H1 (cell line): ENCODE data around the gene TUBGCP3.

ENCODE experiments used
- NRF1 ChIP-seq: IDR thresholded peaks from 2 replicates; pipeline ENCODE4 v1.6.1; 2011; ENCODE audit warnings: mild to moderate bottlenecking, low read depth, low read length, improper control_type of control experiment
- POLR2A ChIP-seq, 2 experiments: IDR thresholded peaks; 1 replicate in 1 of 2; 2 replicates in 1 of 2; pipeline ENCODE4 v1.6.1; 2011; ENCODE audit warnings: low read depth in 2 of 2, low read length in 2 of 2, mild to moderate bottlenecking in 2 of 2; ENCODE audit errors: control extremely low read depth in 1 of 2
- SP2 ChIP-seq: IDR thresholded peaks from 2 replicates; pipeline ENCODE4 v1.6.1; 2012; ENCODE audit warnings: mild to moderate bottlenecking, low read length, inconsistent platforms
- TAF1 ChIP-seq: IDR thresholded peaks from 2 replicates; pipeline ENCODE4 v1.6.1; 2011; ENCODE audit warnings: mild to moderate bottlenecking, low read depth, low read length

GRCh38 chr13:112530861-112531260 is 57.1 kb downstream of the TUBGCP3 start:
- TF ChIP-seq NRF1 (no peak), SP2 (no peak), POLR2A (IDR thresholded peaks at IDR 0.05; ENCODE audit: control extremely low read depth in 1 of 2, low read depth in 2 of 2, low read length in 2 of 2) (no peak), TAF1 (no peak)
